ENCODE measurements around the gene FBRS.
"Not testable (repeated sequence)": the region's sequence is repeated elsewhere in the genome, so short reads cannot be mapped to it uniquely, and the experiment has no call there.

Gene FBRS

GRCh38 chr16:30697264-30698138 is 39.3 kb downstream of the FBRS start:
- CTCF ChIA-PET, result interaction anchor here (0.7 kb wide), 1 partner anchor 14 kb away, joined by 4 read pairs; no protein-coding TSS in a partner anchor
- DNase-seq (ENCODE audit: low spot score), result peak; percentile 97
- POLR2A ChIA-PET (ENCODE audit: low non-redundant PET), result no interaction called here

GRCh38 chr16:30698139-30698815 is 40.0 kb downstream of the FBRS start:
- no peak for TF ChIP-seq CTCF (conservative IDR thresholded peaks at IDR 0.05; ENCODE audit: low read depth)
- peak overlapping the region; percentile 97 for H3K27ac ChIP-seq
- ChIA-PET CTCF (no interaction called here), POLR2A (ENCODE audit: low non-redundant PET) (no interaction called here)
- DNase-seq (ENCODE audit: low spot score), result peak; percentile 99

More at GRCh38 chr16:30697264-30698138, 39.3 kb downstream of the FBRS start:
- no peak for TF ChIP-seq CTCF (conservative IDR thresholded peaks at IDR 0.05; ENCODE audit: low read depth)
- H3K27ac ChIP-seq, result peak overlapping the region; percentile 97

GRCh38 chr16:30698816-30699614 is 40.8 kb downstream of the FBRS start, which contains the start of gene SRCAP:
SRCAP (plus strand) TSS chr16:30699171; CDS start chr16:30700825, 1,654 bp downstream.
- H3K27ac ChIP-seq, result peak within 1 kb of the TSS; percentile 97
- ChIA-PET POLR2A (ENCODE audit: low non-redundant PET) (no interaction called here), CTCF (no interaction called here)
- TF ChIP-seq CTCF (conservative IDR thresholded peaks at IDR 0.05; ENCODE audit: low read depth), result no peak
- peak; percentile 95 for DNase-seq (ENCODE audit: low spot score)

GRCh38 chr16:30699615-30700099 is 41.4 kb downstream of the FBRS start:
- no peak for TF ChIP-seq CTCF (conservative IDR thresholded peaks at IDR 0.05; ENCODE audit: low read depth)
- peak overlapping the region; percentile 97 for H3K27ac ChIP-seq
- ChIA-PET CTCF (no interaction called here), POLR2A (ENCODE audit: low non-redundant PET) (no interaction called here)
- no peak for DNase-seq (ENCODE audit: low spot score)

- CTCF ChIA-PET, result no interaction called here
- POLR2A ChIA-PET (ENCODE audit: low non-redundant PET), result no interaction called here
- no peak for TF ChIP-seq CTCF (conservative IDR thresholded peaks at IDR 0.05; ENCODE audit: low read depth)
- no peak overlapping the region for H3K27ac ChIP-seq
- no peak for DNase-seq (ENCODE audit: low spot score)
These were observed 42.3 kb downstream of the FBRS start for GRCh38 chr16:30700491-30700890.

GRCh38 chr16:30700971-30701370 is 42.7 kb downstream of the FBRS start:
- POLR2A ChIA-PET (ENCODE audit: low non-redundant PET), result interaction anchor here (0.7 kb wide), 1 partner anchor 15 kb away, joined by 3 read pairs; no protein-coding TSS in a partner anchor
- CTCF ChIA-PET, result no interaction called here
- TF ChIP-seq CTCF (conservative IDR thresholded peaks at IDR 0.05; ENCODE audit: low read depth), result no peak

GRCh38 chr16:30703071-30703470 is 44.8 kb downstream of the FBRS start:
- POLR2A ChIA-PET (ENCODE audit: low non-redundant PET), result interaction anchor here (0.5 kb wide), 1 partner anchor 47 kb away, joined by 3 read pairs; no protein-coding TSS in a partner anchor
- CTCF ChIA-PET, result interaction anchor here (0.6 to 0.7 kb wide), 2 partner anchors 45 to 54 kb away, joined by 3 read pairs; no protein-coding TSS in a partner anchor
- DNase-seq (ENCODE audit: low spot score); H3K27ac ChIP-seq: not testable (repeated sequence)

More at GRCh38 chr16:30700971-30701370, 42.7 kb downstream of the FBRS start:
- DNase-seq (ENCODE audit: low spot score), result no peak
- H3K27ac ChIP-seq, result no peak overlapping the region
